Activated CD4-positive, alpha-beta T cell treated with anti-CD3 and anti-CD28 coated beads for 36 hours (primary cell): ENCODE results near the gene HYAL2. TPM values are rescaled to one million over a fixed set of nuclear protein-coding genes. Genes with fewer than 3 reads are reported as not detected.

Source experiments
- ATAC-seq: fragments of 200-7000 bp; cut with Tn5 transposase; one replicate; pipeline ENCODE4 v1.10.0; 2021; ENCODE audit warnings: mild to moderate bottlenecking, moderate library complexity
- CTCF ChIA-PET: fragments of 350-600 bp; sonication (Branson Sonifier 250); formaldehyde crosslinking; loops from one replicate; lab custom pipeline; 2021; ENCODE audit warnings: antibody characterized with exemption; lab: Charles Lee
- POLR2A ChIA-PET: fragments of 350-600 bp; sonication (Branson Sonifier 250); formaldehyde crosslinking; loops from one replicate; lab custom pipeline; 2021; ENCODE audit warnings: antibody characterized with exemption, inconsistent platforms; lab: Charles Lee
- DNase-seq: peaks from one replicate; pipeline ENCODE4 v3.0.0-alpha.2; 2020
- H3K27ac Mint-ChIP-seq: one replicate; pipeline ENCODE4 v1.8.0; 2021; ENCODE audit warnings: mixed read lengths
- H3K27me3 Mint-ChIP-seq: one replicate; pipeline ENCODE4 v1.8.0; 2021; ENCODE audit warnings: mixed read lengths
- H3K36me3 Mint-ChIP-seq: one replicate; pipeline ENCODE4 v1.8.0; 2021; ENCODE audit warnings: low read depth, mixed read lengths
- H3K4me1 Mint-ChIP-seq: one replicate; pipeline ENCODE4 v1.8.0; 2021; ENCODE audit warnings: mixed read lengths
- H3K4me3 Mint-ChIP-seq: one replicate; pipeline ENCODE4 v1.8.0; 2021; ENCODE audit warnings: mild to moderate bottlenecking, moderate library complexity, mixed read lengths
- H3K9me3 Mint-ChIP-seq: one replicate; pipeline ENCODE4 v1.8.0; 2021; ENCODE audit warnings: low read depth, mixed read lengths
- intact Hi-C, 2 experiments: fragments of 100-400 bp; cut with DNase I in 1 of 2; cut with micrococcal nuclease in 1 of 2; formaldehyde crosslinking; loops; one replicate each; pipeline versions ENCODE4 v1.14.2 to v1.15.1; 2022 to 2024; cut with DNase I, micrococcal nuclease
- total RNA-seq, 2 experiments: library from RNA; stranded (reverse); gene quantifications; one replicate each; pipeline ENCODE4 v1.2.3, GENCODE V29; 2021

Gene HYAL2
- total RNA-seq, 2 experiments from 2014 or later, result 4.7 to 5.1 TPM

GRCh38 chr3:50271314-50271936 is 51.1 kb downstream of the HYAL2 start:
- POLR2A ChIA-PET, result no interaction called here
- H3K27ac Mint-ChIP-seq, result peak overlapping the region; percentile 55
- H3K27me3 Mint-ChIP-seq, result peaks cover 33% of the 10 kb centered on the region
- H3K36me3 Mint-ChIP-seq, result no peaks in the 10 kb centered on the region
- no peak overlapping the region for H3K4me3 Mint-ChIP-seq
- DNase-seq, result no peak
- no peaks in the 10 kb centered on the region for H3K9me3 Mint-ChIP-seq
- intact Hi-C loops, result loop anchor here in 1 of 2 experiments (5.0 to 10.0 kb wide), 2 partner anchors 53 to 149 kb away; partner anchors contain the start of genes HYAL2 and TUSC2
- CTCF ChIA-PET, result interaction anchor here (0.6 to 2.2 kb wide), 11 partner anchors 8 to 157 kb away, joined by 3 to 12 read pairs (median 3); no protein-coding TSS in a partner anchor
- ATAC-seq, result no peak
- H3K4me1 Mint-ChIP-seq, result peaks cover 25% of the 10 kb centered on the region

DNA sequence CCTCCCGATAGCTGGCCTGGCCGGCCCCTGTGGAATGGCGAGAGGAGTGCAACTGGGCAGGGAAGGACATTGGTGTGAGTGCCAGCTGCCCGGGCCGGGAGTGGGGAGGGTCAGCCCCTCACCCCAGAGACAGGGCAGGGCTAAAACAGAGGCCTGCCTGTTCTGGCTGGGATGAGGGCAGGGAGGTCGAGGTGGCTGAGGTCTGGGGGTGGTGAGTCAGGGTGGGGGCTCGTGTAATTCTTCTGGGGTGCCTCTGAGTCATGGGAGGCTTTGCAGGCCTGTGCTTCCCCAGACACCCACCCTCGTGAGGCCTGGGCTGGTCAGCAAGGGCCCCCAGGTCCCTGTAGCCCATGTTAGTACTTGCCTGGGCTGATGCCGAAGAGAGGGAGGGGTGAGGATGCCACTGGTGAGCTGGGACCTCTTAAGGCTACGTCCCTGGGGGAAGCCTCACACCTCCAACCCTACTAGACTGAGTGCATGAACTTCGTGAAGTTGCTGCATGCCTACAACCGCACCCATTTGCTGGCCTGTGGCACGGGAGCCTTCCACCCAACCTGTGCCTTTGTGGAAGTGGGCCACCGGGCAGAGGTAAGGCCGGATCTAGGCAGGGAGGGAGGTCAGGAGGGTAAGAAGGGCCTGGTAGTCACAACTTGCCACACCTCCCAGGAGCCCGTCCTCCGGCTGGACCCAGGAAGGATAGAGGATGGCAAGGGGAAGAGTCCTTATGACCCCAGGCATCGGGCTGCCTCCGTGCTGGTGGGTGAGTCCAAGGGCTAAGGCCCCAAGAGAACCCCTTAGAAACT is 51.9 kb downstream of the HYAL2 start:
- Mint-ChIP-seq H3K4me1 (peaks cover 19% of the 10 kb centered on the region), H3K4me3 (no peak overlapping the region), H3K27me3 (peaks cover 30% of the 10 kb centered on the region), H3K27ac (no peak overlapping the region), H3K36me3 (no peaks in the 10 kb centered on the region), H3K9me3 (no peaks in the 10 kb centered on the region)
- POLR2A ChIA-PET, result no interaction called here
- ATAC-seq (no peak), DNase-seq (no peak)
- CTCF ChIA-PET, result interaction anchor here (0.6 to 2.2 kb wide), 9 partner anchors 7 to 80 kb away, joined by 3 to 12 read pairs (median 3); no protein-coding TSS in a partner anchor
- intact Hi-C loops, result loop anchor here in 1 of 2 experiments (5.0 to 10.0 kb wide), 2 partner anchors 54 to 148 kb away; partner anchors contain the start of genes HYAL2 and TUSC2

GRCh38 chr3:50269977-50270413 is 52.5 kb downstream of the HYAL2 start:
- no peak for DNase-seq
- no peak overlapping the region for H3K4me3 Mint-ChIP-seq
- ChIA-PET POLR2A (no interaction called here), CTCF (interaction anchor here (0.9 to 1.0 kb wide), 3 partner anchors 11 to 75 kb away, joined by 3 read pairs; no protein-coding TSS in a partner anchor)
- intact Hi-C loops, result loop anchor here in 1 of 2 experiments (5.0 to 10.0 kb wide), 2 partner anchors 55 to 148 kb away; partner anchors contain the start of genes HYAL2 and TUSC2
- ATAC-seq, result no peak
- no peak overlapping the region for H3K27ac Mint-ChIP-seq
- H3K4me1 Mint-ChIP-seq, result peaks cover 16% of the 10 kb centered on the region
- H3K9me3 Mint-ChIP-seq, result no peaks in the 10 kb centered on the region
- H3K27me3 Mint-ChIP-seq, result peaks cover 24% of the 10 kb centered on the region
- H3K36me3 Mint-ChIP-seq, result no peaks in the 10 kb centered on the region

- no peaks in the 10 kb centered on the region for H3K36me3 Mint-ChIP-seq
- H3K27ac Mint-ChIP-seq, result no peak overlapping the region
- H3K4me1 Mint-ChIP-seq, result peaks cover 14% of the 10 kb centered on the region
- ATAC-seq (no peak), DNase-seq (no peak)
- H3K27me3 Mint-ChIP-seq, result peaks cover 18% of the 10 kb centered on the region
- H3K9me3 Mint-ChIP-seq, result no peaks in the 10 kb centered on the region
- intact Hi-C loops, result no loop called here
- CTCF ChIA-PET, result interaction anchor here (0.9 kb wide), 2 partner anchors 10 to 75 kb away, joined by 3 read pairs; no protein-coding TSS in a partner anchor
- POLR2A ChIA-PET, result no interaction called here
- H3K4me3 Mint-ChIP-seq, result no peak overlapping the region
Observed at GRCh38 chr3:50269460-50269859, 53.1 kb downstream of the HYAL2 start.

- ChIA-PET CTCF (no interaction called here), POLR2A (no interaction called here)
- ATAC-seq (no peak), DNase-seq (no peak)
- H3K4me1 Mint-ChIP-seq, result peaks cover 9% of the 10 kb centered on the region
- no peaks in the 10 kb centered on the region for H3K36me3 Mint-ChIP-seq
- H3K27ac Mint-ChIP-seq, result no peak within 1 kb of the TSS
- intact Hi-C loops, result no loop called here
- no peak within 1 kb of the TSS for H3K4me3 Mint-ChIP-seq
- peaks cover 14% of the 10 kb centered on the region for H3K27me3 Mint-ChIP-seq
- H3K9me3 Mint-ChIP-seq, result no peaks in the 10 kb centered on the region
Observed at GRCh38 chr3:50268703-50269451, 53.7 kb downstream of the HYAL2 start, which contains the start of gene SEMA3B. Gene SEMA3B, plus strand, starts transcription at chr3:50269147. Its CDS starts 94 bp downstream, at chr3:50269241.

DNA sequence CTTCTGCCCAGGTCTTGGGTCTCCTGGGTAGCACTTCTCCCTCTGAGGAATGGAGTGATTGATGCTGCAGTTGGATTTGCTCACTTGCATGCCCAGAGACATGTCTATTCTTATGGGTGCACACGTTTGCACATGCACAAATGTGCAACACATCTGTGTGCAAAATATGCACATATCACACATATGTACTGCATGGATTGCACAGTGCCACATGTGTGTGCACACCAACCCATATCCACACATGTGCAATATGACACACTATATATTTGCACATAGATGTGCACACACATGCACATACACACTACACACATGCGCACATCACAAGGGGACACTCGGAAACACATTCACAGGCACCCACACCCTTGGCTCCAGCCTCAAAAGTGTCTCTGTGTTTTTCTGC is 54.3 kb downstream of the HYAL2 start:
- ATAC-seq, result no peak
- ChIA-PET POLR2A (no interaction called here), CTCF (interaction anchor here (2.7 kb wide), 1 partner anchor 76 kb away, joined by 7 read pairs; no protein-coding TSS in a partner anchor)
- H3K36me3 Mint-ChIP-seq, result no peaks in the 10 kb centered on the region
- no peak overlapping the region for H3K4me3 Mint-ChIP-seq
- DNase-seq, result no peak
- no peak overlapping the region for H3K27ac Mint-ChIP-seq
- intact Hi-C loops, result no loop called here
- H3K9me3 Mint-ChIP-seq, result no peaks in the 10 kb centered on the region
- peaks cover 8% of the 10 kb centered on the region for H3K4me1 Mint-ChIP-seq
- H3K27me3 Mint-ChIP-seq, result peaks cover 12% of the 10 kb centered on the region

Other genes starting within 250 kb of the HYAL2 start
- gene RBM5, start 233.8 kb downstream of the HYAL2 start, total RNA-seq, result 100 to 1,000 TPM; 118 to 131 TPM
- gene SEMA3F, start 167.4 kb downstream of the HYAL2 start, total RNA-seq, result under 1 TPM; 0.25 to 0.46 TPM
- gene GNAT1, start 131.1 kb downstream of the HYAL2 start, total RNA-seq, result under 1 TPM in 1 of 2 experiments, not detected in 1; 0.14 TPM
- gene SLC38A3, start 117.5 kb downstream of the HYAL2 start, total RNA-seq, result under 1 TPM in 1 of 2 experiments, not detected in 1; 0.12 TPM
- 100 to 1,000 TPM; 280 to 341 TPM for gene GNAI2, start 86.5 kb downstream of the HYAL2 start, total RNA-seq
- 1 to 10 TPM; 1.6 to 2.1 TPM for gene SEMA3B, start 53.6 kb downstream of the HYAL2 start, total RNA-seq
- not detected for gene LSMEM2, start 43.7 kb downstream of the HYAL2 start, total RNA-seq
- gene IFRD2, start 30.3 kb downstream of the HYAL2 start, total RNA-seq, result 100 to 1,000 TPM; 100 to 125 TPM
- gene HYAL3, start 23.3 kb downstream of the HYAL2 start, total RNA-seq, result 1 to 10 TPM; 4.5 to 5.4 TPM
- 10 to 100 TPM; 17.6 to 18.7 TPM for gene NAA80, start 23.3 kb downstream of the HYAL2 start, total RNA-seq
- under 1 TPM in 1 of 2 experiments, not detected in 1; 0.37 TPM for gene HYAL1, start 19.2 kb downstream of the HYAL2 start, total RNA-seq
- 10 to 100 TPM; 15.0 to 17.1 TPM for gene TUSC2, start 5.5 kb upstream of the HYAL2 start, total RNA-seq
- gene RASSF1, start 18.1 kb upstream of the HYAL2 start, total RNA-seq, result 10 to 100 TPM; 30.8 to 50.7 TPM
- gene ZMYND10, start 23.0 kb upstream of the HYAL2 start, total RNA-seq, result 1 to 10 TPM; 1.0 to 1.3 TPM
- 10 to 100 TPM; 42.5 to 43.0 TPM for gene NPRL2, start 28.0 kb upstream of the HYAL2 start, total RNA-seq
- gene CYB561D2, start 28.1 kb upstream of the HYAL2 start, total RNA-seq, result 10 to 100 TPM; 10.3 to 14.3 TPM
- 10 to 100 TPM; 13.1 to 16.1 TPM for gene TMEM115, start 36.8 kb upstream of the HYAL2 start, total RNA-seq
- gene CACNA2D2, start 180.9 kb upstream of the HYAL2 start, total RNA-seq, result 1 to 10 TPM; 1.1 to 1.5 TPM
- 10 to 100 TPM; 31.7 to 31.9 TPM for gene C3orf18, start 245.0 kb upstream of the HYAL2 start, total RNA-seq
- 10 to 100 TPM; 61.6 to 77.7 TPM for gene HEMK1, start 246.8 kb upstream of the HYAL2 start, total RNA-seq